ENCODE data around the gene STX3. TPM values are rescaled to one million over a fixed set of nuclear protein-coding genes. Genes with fewer than 3 reads are reported as not detected.

STX3 gene
- total and polyA plus RNA-seq, 7 donors = 3.8 to 11.1 (median 7.3) TPM

DNA sequence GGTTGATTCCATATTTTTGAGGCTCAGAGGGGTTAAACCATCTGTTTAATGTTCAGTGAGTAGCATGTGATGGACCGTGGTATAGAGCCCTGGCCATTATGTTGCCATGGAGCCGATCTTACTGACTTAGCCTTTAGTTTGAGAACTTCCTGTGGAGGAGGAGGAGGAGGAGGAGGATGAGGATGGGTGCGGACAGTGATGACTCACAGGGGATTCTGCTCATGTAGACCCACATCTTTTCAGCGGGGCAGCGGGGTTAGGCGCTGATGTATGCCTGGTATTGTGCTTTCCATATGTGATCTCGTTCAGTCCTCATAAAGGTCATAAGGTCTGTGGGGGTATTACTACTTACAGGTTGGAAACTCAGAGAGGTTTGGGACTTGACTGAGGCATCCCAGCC lies 13.9 kb downstream of the STX3 start:
- peaks cover 3 to 9% of the 10 kb centered on the region in 2 donors for H3K36me3 ChIP-seq (ENCODE audit: insufficient read depth in 1 of 2, low read depth in 1 of 2)
- H3K4me3 ChIP-seq = no peak overlapping the region
- WGBS, 3 donors = 76 to 79% (median 77%) methylated on average over 7 of the region's 7 CpGs
- no peak overlapping the region for H3K27ac ChIP-seq
- H3K4me1 ChIP-seq = peaks cover 5% of the 10 kb centered on the region
- H3K9me3 ChIP-seq = no peaks in the 10 kb centered on the region
- TF ChIP-seq, protein P1, sequence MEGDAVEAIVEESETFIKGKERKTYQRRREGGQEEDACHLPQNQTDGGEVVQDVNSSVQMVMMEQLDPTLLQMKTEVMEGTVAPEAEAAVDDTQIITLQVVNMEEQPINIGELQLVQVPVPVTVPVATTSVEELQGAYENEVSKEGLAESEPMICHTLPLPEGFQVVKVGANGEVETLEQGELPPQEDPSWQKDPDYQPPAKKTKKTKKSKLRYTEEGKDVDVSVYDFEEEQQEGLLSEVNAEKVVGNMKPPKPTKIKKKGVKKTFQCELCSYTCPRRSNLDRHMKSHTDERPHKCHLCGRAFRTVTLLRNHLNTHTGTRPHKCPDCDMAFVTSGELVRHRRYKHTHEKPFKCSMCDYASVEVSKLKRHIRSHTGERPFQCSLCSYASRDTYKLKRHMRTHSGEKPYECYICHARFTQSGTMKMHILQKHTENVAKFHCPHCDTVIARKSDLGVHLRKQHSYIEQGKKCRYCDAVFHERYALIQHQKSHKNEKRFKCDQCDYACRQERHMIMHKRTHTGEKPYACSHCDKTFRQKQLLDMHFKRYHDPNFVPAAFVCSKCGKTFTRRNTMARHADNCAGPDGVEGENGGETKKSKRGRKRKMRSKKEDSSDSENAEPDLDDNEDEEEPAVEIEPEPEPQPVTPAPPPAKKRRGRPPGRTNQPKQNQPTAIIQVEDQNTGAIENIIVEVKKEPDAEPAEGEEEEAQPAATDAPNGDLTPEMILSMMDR (IDR thresholded peaks at IDR 0.05) = no peak
- DNase-seq (no peak), ATAC-seq (no peak)
- no peaks in the 10 kb centered on the region for H3K27me3 ChIP-seq (ENCODE audit: insufficient read depth in 3 of 3, low read length in 2 of 3)
- intact Hi-C loops (cut with DNase I) = no loop called here

DNA sequence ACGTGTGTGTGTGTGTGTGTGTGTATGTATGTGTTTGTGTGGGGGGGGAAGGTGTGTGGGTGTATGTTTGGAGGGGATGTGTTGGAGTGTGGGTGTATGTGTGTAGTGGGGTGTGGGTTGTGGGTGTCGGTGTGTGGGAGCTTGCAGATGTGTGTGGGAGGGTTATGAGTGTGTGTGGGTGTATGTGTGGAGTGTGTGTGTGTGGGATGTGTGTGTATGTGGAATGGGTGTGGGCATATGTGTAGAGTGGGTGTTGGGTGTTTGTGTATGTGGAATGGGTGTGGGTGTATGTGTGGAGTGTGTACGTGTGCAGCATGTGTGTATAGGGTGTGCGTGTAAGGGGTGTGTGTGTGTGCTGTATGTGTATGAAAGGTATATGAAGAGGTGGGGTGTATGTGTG lies 14.7 kb downstream of the STX3 start:
- Histone ChIP-seq H3K36me3 (ENCODE audit: insufficient read depth in 1 of 2, low read depth in 1 of 2) (peaks cover 3 to 17% of the 10 kb centered on the region in 2 donors), H3K27ac (no peak overlapping the region)
- no peak for ATAC-seq

DNA sequence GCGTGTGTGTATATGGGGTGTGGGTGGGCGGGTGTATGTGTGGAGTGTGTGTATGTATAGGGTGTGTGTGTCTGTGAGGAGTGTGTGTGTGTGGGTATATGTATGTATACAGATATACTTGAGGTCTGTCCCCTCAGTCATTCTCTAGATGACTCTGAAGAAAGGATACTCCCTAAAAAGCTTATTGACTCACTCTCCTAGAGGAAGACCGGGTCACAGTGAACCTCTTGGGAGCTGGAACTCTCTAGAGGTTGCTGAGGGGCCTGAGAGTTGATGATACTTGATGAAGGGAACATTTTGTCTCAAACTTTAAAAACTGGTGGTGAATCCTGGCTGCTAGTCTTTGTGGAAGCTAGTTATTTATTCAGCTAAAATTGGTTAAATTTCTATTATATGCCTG lies 15.1 kb downstream of the STX3 start:
- TF ChIP-seq, protein P1 (IDR thresholded peaks at IDR 0.05) = no peak
- H3K4me1 ChIP-seq = peaks cover under 1% of the 10 kb centered on the region
- H3K27ac ChIP-seq = no peak overlapping the region
- ATAC-seq (peak in 1 of 4 donors; percentile 34), DNase-seq (no peak)
- 87 to 88% (median 87%) methylated on average over 3 of the region's 3 CpGs for WGBS, 3 donors
- no peak overlapping the region for H3K4me3 ChIP-seq
- H3K27me3 ChIP-seq (ENCODE audit: insufficient read depth in 3 of 3, low read length in 2 of 3) = no peaks in the 10 kb centered on the region
- no peaks in the 10 kb centered on the region for H3K9me3 ChIP-seq
- intact Hi-C loops (cut with DNase I) = no loop called here
- peaks cover 3 to 21% of the 10 kb centered on the region in 2 donors for H3K36me3 ChIP-seq (ENCODE audit: insufficient read depth in 1 of 2, low read depth in 1 of 2)

More for the DNA sequence above, 14.7 kb downstream of the STX3 start:
- no peak overlapping the region for H3K4me3 ChIP-seq
- no peak for DNase-seq
- no peaks in the 10 kb centered on the region for H3K27me3 ChIP-seq (ENCODE audit: insufficient read depth in 3 of 3, low read length in 2 of 3)
- TF ChIP-seq, protein P1 (IDR thresholded peaks at IDR 0.05) = no peak
- WGBS, 3 donors = 87 to 91% (median 89%) methylated on average over 4 of the region's 4 CpGs
- H3K9me3 ChIP-seq = no peaks in the 10 kb centered on the region
- intact Hi-C loops (cut with DNase I) = no loop called here
- peaks cover 5% of the 10 kb centered on the region for H3K4me1 ChIP-seq

DNA sequence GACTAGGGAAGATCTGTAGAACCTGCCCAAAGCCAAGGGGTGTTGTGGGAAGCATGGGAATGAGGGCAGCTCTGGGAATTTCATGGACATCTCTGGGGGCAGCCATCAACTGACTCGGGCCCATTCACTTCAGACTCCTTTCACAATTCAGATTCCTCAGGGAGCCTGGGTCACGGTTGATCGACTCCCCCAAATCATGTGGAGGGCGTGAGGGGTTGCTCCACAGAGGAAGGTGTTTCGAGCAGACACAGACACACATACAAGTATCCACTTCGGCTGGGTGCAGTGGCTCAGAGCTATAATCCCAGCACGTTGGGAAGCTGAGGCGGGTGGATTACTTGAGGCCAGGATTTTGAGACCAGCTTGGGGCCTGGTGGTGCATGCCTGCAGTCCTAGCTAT lies 15.7 kb downstream of the STX3 start:
- H3K27ac ChIP-seq = no peak overlapping the region
- TF ChIP-seq, protein P1 (IDR thresholded peaks at IDR 0.05) = no peak
- H3K36me3 ChIP-seq (ENCODE audit: insufficient read depth in 1 of 2, low read depth in 1 of 2) = peaks cover 3 to 27% of the 10 kb centered on the region in 2 donors
- 83 to 86% (median 85%) methylated on average over 8 of the region's 8 CpGs for WGBS, 3 donors
- no peaks in the 10 kb centered on the region for H3K9me3 ChIP-seq
- no peaks in the 10 kb centered on the region for H3K4me1 ChIP-seq
- intact Hi-C loops (cut with DNase I) = no loop called here
- ATAC-seq (no peak), DNase-seq (no peak)
- no peak overlapping the region for H3K4me3 ChIP-seq
- no peaks in the 10 kb centered on the region for H3K27me3 ChIP-seq (ENCODE audit: insufficient read depth in 3 of 3, low read length in 2 of 3)

DNA sequence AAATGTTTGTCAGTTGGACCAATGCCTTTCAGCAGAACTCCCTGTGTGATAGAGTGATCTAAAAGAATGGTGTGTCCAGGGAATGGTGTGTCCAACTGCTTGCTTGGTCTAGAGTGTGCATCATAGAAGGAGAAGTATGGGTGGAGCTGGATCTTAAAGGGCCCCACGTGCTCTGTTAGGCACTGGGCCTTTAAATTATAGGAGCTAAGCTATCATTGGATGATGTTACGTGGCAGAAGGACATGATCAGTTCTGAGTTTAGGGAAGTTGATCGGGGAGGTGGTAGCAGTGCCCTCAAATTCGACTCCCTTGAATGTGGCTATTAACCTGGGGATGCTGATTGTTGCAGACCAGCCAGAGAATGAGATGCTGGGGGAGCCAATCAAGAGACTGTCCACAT lies 16.4 kb downstream of the STX3 start:
- H3K27me3 ChIP-seq (ENCODE audit: insufficient read depth in 3 of 3, low read length in 2 of 3) = no peaks in the 10 kb centered on the region
- intact Hi-C loops (cut with DNase I) = no loop called here
- H3K4me1 ChIP-seq = peaks cover 7% of the 10 kb centered on the region
- DNase-seq = no peak
- WGBS, 3 donors = 73 to 79% (median 78%) methylated on average over 4 of the region's 4 CpGs
- H3K4me3 ChIP-seq = no peak overlapping the region
- ATAC-seq = no peak
- H3K9me3 ChIP-seq = no peaks in the 10 kb centered on the region
- peaks cover 3 to 27% of the 10 kb centered on the region in 2 donors for H3K36me3 ChIP-seq (ENCODE audit: insufficient read depth in 1 of 2, low read depth in 1 of 2)
- H3K27ac ChIP-seq = peak overlapping the region; percentile 55
- TF ChIP-seq, protein P1 (IDR thresholded peaks at IDR 0.05) = no peak

All from psoas muscle (tissue), 8 donors.